OCI-LY3 (cell line): Measurements from ENCODE around the gene SELENOK.

ENCODE experiments used
- H2AFZ ChIP-seq: fragments of 200-600, 300-600 bp; shearing (Covaris generic); 2 replicates; pipeline ENCODE4 v1.6.0; 2014; ENCODE audit warnings: antibody characterized with exemption, low read depth, low read length
- H3K27ac ChIP-seq: fragments of 200-600, 300-600 bp; sonication (generic); 2 replicates; pipeline ENCODE4 v1.5.1; 2014; ENCODE audit warnings: mild to moderate bottlenecking, low read length, moderate library complexity, mixed read lengths
- H3K27me3 ChIP-seq: fragments of 200-600, 300-600 bp; sonication (generic); 2 replicates; pipeline ENCODE4 v1.6.1; 2014; ENCODE audit warnings: low read depth, low read length, mixed read lengths
- H3K36me3 ChIP-seq: fragments of 200-600, 300-600 bp; sonication (generic); replicated peaks from 2 replicates; pipeline ENCODE3; 2014; ENCODE audit warnings: low read depth, low read length, mixed read lengths
- H3K4me1 ChIP-seq: fragments of 300-600, 200-600 bp; sonication (generic); 2 replicates; pipeline ENCODE4 v1.6.1; 2014; ENCODE audit warnings: low read length, mixed read lengths
- H3K4me2 ChIP-seq: fragments of 200-600, 300-600 bp; sonication (generic); 2 replicates; pipeline ENCODE4 v1.6.1; 2014; ENCODE audit warnings: low read length, mixed read lengths
- H3K4me3 ChIP-seq: fragments of 300-600, 200-600 bp; sonication (generic); 2 replicates; pipeline ENCODE4 v1.5.1; 2014; ENCODE audit warnings: antibody characterized with exemption, mild to moderate bottlenecking, low read length, moderate library complexity
- H3K79me2 ChIP-seq: fragments of 300-600, 200-600 bp; shearing (Covaris generic); 2 replicates; pipeline ENCODE4 v1.6.1; 2014; ENCODE audit warnings: mild to moderate bottlenecking, low read length, mixed read lengths
- H3K9ac ChIP-seq: fragments of 300-600, 200-600 bp; shearing (Covaris generic); 2 replicates; pipeline ENCODE4 v1.6.0; 2014; ENCODE audit warnings: mild to moderate bottlenecking, low read length, moderate library complexity
- H3K9me3 ChIP-seq: fragments of 200-600, 300-600 bp; shearing (Covaris generic); 2 replicates; pipeline ENCODE4 v1.6.1; 2014; ENCODE audit warnings: low read length, mixed read lengths; ENCODE audit not compliant: insufficient read depth
- H4K20me1 ChIP-seq: fragments of 200-600, 300-600 bp; sonication (generic); 2 replicates; pipeline ENCODE4 v1.6.1; 2016; ENCODE audit warnings: low read length, mixed read lengths; ENCODE audit not compliant: insufficient read depth
- CTCF ChIP-seq: fragments of 200-600, 300-600 bp; sonication (generic); IDR thresholded peaks from 2 replicates; pipeline ENCODE4 v1.5.1; 2014; ENCODE audit warnings: antibody characterized with exemption, low read length, low read depth
- EZH2phosphoT487 ChIP-seq: fragments of 200-600 bp; shearing (Covaris generic); IDR thresholded peaks from 2 replicates; pipeline ENCODE4 v1.6.1; 2018; ENCODE audit warnings: antibody characterized with exemption, mixed run types, low read depth

Gene SELENOK

GRCh38 chr3:53843195-53844177, 48.2 kb downstream of the SELENOK start:
- Histone ChIP-seq H4K20me1 (no peaks in the 10 kb centered on the region), H3K9me3 (no peaks in the 10 kb centered on the region), H3K4me2 (peak overlapping the region; percentile 87), H3K4me3 (no peak overlapping the region), H2AFZ (no peak overlapping the region), H3K4me1 (peaks cover 36% of the 10 kb centered on the region), H3K9ac (no peak overlapping the region), H3K36me3 (no peaks in the 10 kb centered on the region), H3K27me3 (no peaks in the 10 kb centered on the region), H3K27ac (no peak overlapping the region), H3K79me2 (no peaks in the 10 kb centered on the region)
- TF ChIP-seq CTCF, result no peak
- no peak for TF ChIP-seq EZH2phosphoT487

DNA sequence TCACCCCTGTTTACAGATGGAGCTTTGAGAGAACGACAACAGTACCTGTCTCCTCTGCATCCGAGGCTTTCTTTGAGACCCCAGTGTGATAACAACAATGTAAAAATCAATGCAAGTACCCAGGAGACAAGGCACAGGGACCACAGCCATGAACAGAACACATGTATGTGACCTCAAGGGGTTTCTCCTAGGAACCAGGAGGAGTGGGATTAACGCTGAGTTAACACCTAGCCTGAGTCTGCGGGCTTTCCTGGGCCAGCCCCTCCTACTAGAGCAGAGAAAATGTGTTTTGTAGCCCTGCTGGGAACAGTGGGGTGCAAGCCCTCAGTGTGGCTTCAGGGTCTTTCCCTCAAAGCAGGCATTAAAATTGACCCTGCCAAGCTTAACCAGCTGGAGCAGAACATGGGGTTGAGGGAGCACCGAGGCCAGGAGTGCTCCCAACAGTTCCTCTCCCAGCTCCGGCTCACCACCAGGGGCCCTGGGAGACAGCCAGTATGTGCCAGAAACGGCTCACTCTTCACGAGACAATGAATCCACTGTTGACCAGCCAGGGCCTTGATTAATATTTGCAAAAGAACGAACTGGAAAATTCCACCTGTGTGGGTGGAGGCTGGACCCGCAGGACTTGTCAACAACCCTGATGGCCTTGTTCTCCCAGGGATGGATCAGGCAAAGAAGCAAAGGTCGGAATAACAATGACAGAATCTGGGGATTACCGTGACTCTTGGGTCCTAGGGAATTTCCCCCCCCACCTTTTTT, 49.0 kb downstream of the SELENOK start:
- H3K4me2 ChIP-seq, result no peak overlapping the region
- no peaks in the 10 kb centered on the region for H3K9me3 ChIP-seq
- H3K27me3 ChIP-seq, result no peaks in the 10 kb centered on the region
- H3K27ac ChIP-seq, result no peak overlapping the region
- H3K9ac ChIP-seq, result no peak overlapping the region
- H3K79me2 ChIP-seq, result no peaks in the 10 kb centered on the region
- no peak overlapping the region for H2AFZ ChIP-seq
- H4K20me1 ChIP-seq, result no peaks in the 10 kb centered on the region
- H3K4me3 ChIP-seq, result no peak overlapping the region
- no peak for TF ChIP-seq CTCF
- no peak for TF ChIP-seq EZH2phosphoT487
- H3K36me3 ChIP-seq, result no peaks in the 10 kb centered on the region
- H3K4me1 ChIP-seq, result peaks cover 36% of the 10 kb centered on the region

DNA sequence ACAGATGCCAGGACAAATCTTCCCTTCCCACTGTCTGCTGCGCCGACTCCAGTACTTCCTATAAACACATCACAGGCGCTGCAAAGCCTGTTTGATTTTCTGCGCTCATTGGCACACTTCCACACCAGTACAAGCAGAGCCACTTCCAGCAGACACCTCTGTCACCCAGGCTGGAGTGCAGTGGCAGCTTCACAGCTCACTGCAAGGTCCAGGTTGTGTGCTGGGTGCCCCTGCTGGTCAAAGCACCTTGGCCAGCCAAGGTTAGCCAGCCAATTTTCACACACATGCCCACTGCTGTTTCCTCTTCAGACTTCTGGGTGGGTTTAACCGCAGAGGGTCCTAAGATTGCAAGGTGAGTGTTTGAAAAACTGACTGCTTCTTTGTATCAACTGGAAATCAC, 50.4 kb downstream of the SELENOK start:
- Histone ChIP-seq H3K4me2 (no peak overlapping the region), H3K4me3 (no peak overlapping the region), H3K4me1 (peaks cover 32% of the 10 kb centered on the region), H3K79me2 (no peaks in the 10 kb centered on the region), H3K9me3 (no peaks in the 10 kb centered on the region), H3K27ac (no peak overlapping the region), H3K36me3 (no peaks in the 10 kb centered on the region), H2AFZ (no peak overlapping the region), H3K9ac (no peak overlapping the region), H3K27me3 (no peaks in the 10 kb centered on the region), H4K20me1 (no peaks in the 10 kb centered on the region)
- no peak for TF ChIP-seq EZH2phosphoT487
- TF ChIP-seq CTCF, result no peak

- Histone ChIP-seq H3K4me2 (no peak overlapping the region), H3K27me3 (no peaks in the 10 kb centered on the region), H3K9me3 (no peaks in the 10 kb centered on the region), H3K9ac (no peak overlapping the region), H4K20me1 (no peaks in the 10 kb centered on the region), H3K4me1 (no peaks in the 10 kb centered on the region), H2AFZ (no peak overlapping the region), H3K4me3 (no peak overlapping the region), H3K36me3 (no peaks in the 10 kb centered on the region), H3K27ac (no peak overlapping the region), H3K79me2 (no peaks in the 10 kb centered on the region)
- no peak for TF ChIP-seq CTCF
- TF ChIP-seq EZH2phosphoT487, result no peak
These were observed 54.3 kb downstream of the SELENOK start for GRCh38 chr3:53837331-53837730.
